Testis (tissue), 2 donors: ENCODE measurements around the gene VMP1.

ENCODE experiments used
- POLR2A ChIP-seq: fragments of 450-650 bp; IDR thresholded peaks from one replicate; pipeline ENCODE4 v1.6.1; 2017; ENCODE audit warnings: antibody characterized with exemption, mild to moderate bottlenecking, moderate library complexity
- TF ChIP-seq, protein P1 (sequence below), 3 experiments: fragments of 450-650 bp in 2 of 3; fragments of 200-600 bp in 1 of 3; sonication (generic) in 1 of 3; IDR thresholded peaks; one replicate each; pipeline ENCODE4 v1.5.1; 2016 to 2019; ENCODE audit warnings: antibody characterized with exemption in 3 of 3, mild to moderate bottlenecking in 2 of 3, moderate library complexity in 1 of 3

DNA sequence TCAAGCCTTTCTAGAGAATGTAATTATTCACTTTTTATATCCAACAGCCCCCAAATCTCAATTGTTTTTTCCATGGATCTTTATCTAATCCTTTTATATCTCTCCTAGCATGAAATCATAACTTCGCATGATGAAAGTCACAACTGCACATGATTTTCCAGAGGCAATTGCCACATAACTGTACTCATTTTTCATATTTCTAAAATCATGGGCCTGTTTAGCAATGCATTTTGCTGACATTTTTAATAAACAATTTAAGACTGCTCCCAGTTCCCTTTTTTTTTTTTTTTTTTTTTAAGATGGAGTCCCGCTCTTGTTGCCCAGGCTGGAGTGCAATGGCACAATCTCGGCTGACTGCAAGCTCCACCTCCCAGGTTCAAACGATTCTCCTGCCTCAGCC, 83.5 kb downstream of the VMP1 start:
- TF ChIP-seq, protein P1, sequence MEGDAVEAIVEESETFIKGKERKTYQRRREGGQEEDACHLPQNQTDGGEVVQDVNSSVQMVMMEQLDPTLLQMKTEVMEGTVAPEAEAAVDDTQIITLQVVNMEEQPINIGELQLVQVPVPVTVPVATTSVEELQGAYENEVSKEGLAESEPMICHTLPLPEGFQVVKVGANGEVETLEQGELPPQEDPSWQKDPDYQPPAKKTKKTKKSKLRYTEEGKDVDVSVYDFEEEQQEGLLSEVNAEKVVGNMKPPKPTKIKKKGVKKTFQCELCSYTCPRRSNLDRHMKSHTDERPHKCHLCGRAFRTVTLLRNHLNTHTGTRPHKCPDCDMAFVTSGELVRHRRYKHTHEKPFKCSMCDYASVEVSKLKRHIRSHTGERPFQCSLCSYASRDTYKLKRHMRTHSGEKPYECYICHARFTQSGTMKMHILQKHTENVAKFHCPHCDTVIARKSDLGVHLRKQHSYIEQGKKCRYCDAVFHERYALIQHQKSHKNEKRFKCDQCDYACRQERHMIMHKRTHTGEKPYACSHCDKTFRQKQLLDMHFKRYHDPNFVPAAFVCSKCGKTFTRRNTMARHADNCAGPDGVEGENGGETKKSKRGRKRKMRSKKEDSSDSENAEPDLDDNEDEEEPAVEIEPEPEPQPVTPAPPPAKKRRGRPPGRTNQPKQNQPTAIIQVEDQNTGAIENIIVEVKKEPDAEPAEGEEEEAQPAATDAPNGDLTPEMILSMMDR (IDR thresholded peaks at IDR 0.05): no peak
- no peak for TF ChIP-seq POLR2A
